Occipital lobe (tissue), 2 donors: Measurements from ENCODE around the gene KCTD20. TPM values are rescaled to one million over a fixed set of nuclear protein-coding genes. Genes with fewer than 3 reads are reported as not detected.
"Not testable (repeated sequence)": the region's sequence is repeated elsewhere in the genome, so short reads cannot be mapped to it uniquely, and the experiment has no call there.

Experiments
- DNase-seq: peaks from one replicate; lab custom pipeline; 2025; lab: John Stamatoyannopoulos, UW
- total RNA-seq: library from RNA; depleted of rRNA; stranded (reverse); fragments of >200 nt; gene quantifications from one replicate; pipeline ENCODE4 v1.2.3, GENCODE V29; 2014

Gene KCTD20
- total RNA-seq, 1 donor from 2014 or later = 79.9 TPM

DNA sequence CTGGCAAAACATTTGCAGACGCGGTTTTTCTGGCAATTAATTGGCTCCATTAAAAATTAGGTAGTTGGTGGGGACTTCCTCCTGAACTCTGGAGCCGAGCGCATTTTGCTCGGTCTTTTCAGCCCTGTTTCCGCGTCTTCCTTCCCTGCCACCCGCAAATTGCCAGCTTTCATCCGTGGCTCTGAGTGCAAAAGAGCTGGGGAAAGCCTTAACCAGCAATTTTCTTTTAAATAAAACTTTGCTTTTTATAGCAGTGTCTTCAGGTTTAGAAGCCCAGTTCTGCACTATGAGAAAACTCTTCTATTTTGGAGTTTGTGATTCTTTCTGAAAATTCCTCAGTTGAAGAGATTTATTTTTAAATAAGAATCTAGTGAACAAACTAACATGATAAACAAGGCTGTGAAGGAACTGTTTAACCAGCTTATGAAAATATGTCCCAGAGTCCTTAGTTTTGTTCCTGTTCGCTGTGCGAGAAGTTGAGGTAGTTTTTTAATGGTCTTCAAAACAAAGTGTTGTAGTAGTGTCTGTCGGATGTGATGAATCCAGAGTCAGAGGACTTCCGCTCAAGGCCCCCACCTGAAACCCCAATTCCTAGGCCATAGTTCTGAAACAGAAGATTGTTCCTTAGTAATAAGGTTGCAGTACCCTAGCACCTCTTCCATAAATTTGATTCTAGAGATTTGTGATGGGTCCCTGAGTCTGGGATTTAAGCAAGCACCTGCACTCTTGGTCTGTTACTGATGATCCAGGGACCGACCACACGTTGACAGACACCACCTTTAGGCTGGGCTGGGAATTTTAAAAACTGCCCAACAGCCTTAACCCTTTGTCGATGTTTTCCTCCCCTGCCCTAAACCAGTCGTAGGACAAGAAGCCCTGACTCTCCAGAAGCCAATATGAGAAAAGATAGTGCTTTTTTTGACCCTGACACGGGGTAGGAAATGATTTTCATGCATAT lies 950 bp downstream of the KCTD20 start:
- no peak for DNase-seq

DNA sequence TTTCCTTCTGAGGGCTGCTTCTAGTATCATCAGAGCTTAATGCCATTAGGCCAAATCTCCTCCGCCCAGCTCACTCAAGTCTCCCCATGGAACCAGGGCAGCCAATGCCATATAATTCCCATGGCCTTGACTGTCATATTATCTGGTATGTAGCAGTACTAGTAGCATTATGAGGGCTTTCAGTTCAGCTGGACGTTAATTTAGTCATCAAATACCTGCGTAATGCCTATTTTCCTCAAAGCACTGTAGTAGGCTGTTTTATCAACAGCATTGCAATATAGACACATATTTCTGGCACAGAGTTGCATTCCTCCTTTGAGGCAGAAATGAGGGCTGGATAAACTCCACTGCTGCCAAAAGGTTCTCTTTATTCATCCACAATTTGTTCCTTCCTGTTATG lies 1.7 kb downstream of the KCTD20 start:
- DNase-seq = no peak

DNA sequence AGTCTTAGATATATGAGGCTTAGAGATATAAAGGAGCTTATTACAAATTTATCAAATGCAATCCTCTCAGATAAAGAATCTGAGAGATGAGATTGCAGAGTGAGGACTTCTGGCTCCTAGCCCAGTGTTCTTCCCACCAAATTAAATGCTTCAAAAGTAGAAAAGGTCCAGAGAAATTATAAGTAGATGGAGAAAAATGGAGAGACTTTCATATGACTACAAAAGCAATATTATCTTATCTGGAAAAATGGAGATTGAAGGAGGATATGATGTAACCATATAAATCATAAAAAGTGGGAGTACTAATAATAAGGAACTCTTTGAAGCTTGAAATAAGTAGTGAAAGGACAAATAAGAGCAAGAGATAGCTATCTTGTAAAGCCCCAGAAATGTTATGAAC lies 2.8 kb downstream of the KCTD20 start:
- DNase-seq = no peak

DNA sequence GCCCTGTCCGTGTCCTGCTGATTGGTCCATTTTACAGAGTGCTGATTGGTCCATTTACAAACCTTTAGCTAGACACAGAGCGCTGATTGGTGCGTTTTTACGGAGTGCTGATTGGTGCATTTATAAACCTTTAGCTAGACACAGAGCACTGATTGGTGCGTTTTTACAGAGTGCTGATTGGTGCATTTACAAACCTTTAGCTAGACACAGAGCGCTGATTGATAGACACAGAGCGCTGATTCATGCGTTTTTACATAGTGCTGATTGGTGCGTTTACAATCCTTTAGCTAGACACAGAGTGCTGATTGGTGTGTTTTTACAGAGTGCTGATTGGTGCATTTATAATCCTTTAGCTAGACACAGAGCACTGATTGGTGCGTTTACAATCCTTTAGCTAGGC lies 6.4 kb downstream of the KCTD20 start:
- not testable (repeated sequence) for DNase-seq

DNA sequence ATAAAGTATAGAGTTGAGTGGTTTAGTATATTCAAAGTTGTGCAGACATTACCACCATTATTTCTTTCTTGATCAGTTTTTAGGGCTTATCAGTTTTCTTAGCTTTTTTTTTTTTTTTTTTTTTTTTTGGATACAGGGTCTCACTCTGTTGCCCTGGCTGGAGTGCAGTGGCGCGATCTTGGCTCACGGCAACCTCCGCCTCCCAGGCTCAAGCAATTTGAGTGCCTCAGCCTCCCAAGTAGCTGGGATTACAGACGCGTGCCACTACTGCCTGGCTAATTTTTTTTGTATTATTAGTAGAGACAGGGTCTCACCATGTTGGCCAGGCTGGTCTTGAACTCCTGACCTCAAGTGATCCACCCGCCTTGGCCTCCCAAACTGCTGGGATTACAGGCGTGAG lies 10.1 kb downstream of the KCTD20 start:
- not testable (repeated sequence) for DNase-seq

DNA sequence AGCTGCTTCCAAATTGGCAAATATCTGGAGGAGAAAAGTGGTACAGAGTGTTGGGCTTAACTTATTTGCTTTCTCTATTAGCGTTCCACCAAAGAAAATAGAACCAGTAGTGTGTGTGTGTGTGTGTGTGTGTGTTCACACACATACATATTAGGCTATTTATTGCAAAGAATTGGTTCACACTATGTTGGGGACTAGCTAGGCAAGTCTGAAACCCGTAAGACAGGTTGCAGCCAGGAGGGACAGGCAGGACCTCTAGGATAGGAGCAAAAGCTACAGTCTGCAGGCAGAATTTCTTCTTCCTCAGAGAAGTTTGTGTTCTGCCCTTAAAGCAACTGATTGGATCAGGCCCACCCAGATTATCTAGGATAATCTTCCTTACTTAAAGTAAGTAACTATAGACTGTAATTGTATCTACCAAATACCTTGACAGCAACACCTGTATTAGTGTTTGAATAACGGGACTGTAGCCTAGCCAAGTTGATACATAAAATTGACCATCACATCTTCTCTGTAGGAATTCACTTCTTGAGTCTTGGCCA lies 12.8 kb downstream of the KCTD20 start:
- DNase-seq = no peak

DNA sequence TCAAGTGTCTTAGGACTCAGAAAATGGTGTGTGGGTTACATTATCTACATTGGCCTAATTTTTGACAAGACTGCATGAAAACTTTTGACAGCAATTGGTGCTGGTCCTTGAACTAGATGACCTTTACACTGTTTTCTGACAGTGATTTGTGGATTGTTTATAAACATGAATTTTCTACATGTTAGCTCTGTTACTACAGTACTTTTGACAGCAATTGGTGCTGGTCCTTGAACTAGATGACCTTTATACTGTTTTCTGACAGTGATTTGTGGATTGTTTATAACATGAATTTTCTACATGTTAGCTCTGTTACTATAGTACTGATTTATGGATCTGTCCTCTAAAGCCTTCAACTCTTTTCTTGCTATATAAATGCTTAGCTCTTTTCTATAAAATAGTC lies 16.7 kb downstream of the KCTD20 start:
- DNase-seq = no peak

DNA sequence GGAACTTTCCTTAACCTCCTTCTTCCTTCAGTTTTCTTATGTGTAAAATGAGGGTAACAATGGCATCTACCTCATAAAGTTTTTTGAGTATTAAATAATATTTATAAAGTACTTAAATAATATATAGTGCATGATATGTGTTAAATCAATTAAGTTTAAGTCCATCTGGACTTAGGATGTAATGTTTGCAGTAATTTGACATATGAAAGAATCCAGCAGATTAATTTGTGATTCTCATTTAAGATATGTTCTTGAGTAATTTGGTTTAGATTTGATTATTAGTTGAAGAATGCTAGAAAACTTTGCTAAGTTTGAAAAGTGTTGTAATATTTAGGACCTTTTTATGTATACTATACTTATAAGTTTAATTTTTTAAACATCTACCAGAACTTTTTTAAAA lies 18.1 kb downstream of the KCTD20 start:
- no peak for DNase-seq

DNA sequence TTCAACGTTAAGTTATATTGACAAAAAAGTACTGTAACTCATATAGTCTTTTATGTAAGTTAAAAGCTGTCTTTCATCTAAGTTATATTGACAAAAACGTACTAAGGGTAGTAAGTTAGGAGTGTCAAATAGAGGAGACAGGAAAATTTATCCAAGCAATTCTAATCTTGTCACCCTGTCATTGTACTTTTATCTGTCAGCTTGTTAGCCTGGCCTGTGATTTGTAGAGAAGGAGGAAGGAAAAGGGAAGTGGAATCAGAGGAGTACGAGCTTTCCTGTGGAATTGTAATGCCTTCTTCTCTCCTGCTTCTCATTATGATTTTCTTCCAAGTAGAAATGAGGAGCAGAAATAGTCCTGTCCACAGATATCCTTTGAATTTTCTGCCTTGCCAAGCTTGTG lies 18.8 kb downstream of the KCTD20 start:
- no peak for DNase-seq

DNA sequence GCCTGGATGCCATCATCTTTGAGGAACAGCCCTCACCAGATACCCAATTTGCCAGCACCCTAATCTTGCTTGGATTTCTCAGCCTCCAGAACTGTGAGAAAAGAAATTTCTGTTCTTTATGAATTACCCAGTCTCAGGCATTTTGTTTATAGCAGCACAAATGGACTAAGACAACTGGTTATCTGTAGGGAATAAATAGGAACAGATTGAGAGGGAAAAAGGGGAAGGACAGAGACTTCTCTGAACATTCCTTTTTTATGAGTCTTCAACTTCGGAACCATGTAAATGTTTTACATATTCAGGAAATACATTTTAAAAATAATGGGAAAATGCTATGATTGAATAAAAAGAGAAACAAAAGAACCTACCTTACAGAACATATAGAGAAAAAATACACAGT lies 20.9 kb downstream of the KCTD20 start:
- DNase-seq = no peak

DNA sequence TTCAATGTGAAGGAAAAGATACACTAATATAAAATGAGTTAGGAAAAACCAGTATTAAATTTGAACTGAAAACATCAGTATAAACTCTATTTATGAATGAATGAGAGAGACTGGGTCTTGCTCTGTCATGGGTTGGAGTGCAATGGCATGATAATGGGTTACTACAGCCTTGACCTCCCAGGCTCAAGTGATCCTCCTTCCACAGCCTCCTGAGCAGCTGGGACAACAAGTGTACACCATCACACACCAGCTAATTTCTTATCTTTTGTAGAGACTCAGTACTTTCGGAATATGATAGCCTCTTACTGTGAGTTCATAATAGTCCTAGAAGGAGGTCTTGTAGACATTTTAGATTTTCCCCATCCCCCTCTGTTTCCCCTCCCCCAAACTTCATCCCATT lies 21.4 kb downstream of the KCTD20 start:
- no peak for DNase-seq

DNA sequence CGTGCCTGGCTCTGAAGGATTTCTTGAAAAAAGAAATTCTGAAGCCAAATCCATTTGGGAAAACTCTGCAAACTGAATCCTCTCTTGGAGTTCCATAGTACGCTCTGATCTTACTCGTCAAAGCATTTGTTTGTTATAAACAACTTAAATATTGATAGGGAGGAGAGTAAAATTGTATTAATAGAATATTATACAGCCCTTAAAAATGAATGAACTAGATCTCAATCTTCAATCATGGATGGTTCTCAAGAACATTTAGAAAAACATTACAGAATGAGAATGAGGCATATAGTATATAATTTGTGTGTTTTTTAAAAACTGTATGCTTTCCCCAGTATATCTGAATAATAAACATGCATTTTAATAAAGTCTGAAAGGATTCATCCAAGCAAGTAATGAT lies 24.8 kb downstream of the KCTD20 start:
- no peak for DNase-seq

DNA sequence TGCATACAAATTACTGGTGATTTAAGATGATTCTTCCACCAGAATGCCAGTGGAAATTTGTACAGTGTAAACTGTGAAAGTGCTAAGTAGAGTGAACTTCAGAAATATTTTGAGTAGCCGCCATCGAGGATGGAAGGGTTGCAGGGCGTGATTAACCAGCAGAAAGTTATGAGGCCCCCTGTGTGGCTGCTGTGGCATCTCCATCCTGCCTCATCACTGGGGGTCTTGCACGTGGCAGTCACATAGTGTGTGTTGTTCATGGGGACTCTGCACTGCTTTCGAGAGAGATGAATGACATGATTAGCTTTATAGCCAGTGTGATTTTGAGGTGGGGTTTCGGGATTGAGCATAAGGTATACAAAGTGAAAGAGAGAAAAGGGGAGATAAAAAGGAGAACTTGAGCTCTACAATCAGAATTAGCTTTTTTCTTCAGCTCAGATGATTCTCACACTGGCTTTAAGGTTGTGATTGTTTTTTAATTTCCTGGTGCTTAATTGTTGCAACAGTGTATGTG lies 26.4 kb downstream of the KCTD20 start:
- DNase-seq = no peak

DNA sequence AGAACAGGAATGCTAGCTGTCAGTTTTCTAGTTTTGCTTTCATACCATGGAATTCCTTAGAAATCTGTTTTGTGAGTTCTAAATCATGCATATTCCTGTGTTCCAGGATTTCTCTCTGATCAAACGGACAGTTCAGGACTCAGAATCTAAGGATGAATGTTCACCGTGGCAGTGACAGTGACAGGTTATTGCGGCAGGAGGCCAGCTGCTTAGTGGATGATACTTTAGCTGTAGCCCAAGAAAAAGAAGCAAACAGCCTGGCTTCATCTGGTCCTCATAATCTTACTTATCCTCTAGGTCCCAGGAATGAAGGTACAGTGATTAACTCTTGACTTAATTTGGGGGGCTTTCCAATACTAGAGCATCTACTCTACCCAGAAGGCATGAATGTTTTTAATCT lies 27.1 kb downstream of the KCTD20 start:
- DNase-seq = no peak

DNA sequence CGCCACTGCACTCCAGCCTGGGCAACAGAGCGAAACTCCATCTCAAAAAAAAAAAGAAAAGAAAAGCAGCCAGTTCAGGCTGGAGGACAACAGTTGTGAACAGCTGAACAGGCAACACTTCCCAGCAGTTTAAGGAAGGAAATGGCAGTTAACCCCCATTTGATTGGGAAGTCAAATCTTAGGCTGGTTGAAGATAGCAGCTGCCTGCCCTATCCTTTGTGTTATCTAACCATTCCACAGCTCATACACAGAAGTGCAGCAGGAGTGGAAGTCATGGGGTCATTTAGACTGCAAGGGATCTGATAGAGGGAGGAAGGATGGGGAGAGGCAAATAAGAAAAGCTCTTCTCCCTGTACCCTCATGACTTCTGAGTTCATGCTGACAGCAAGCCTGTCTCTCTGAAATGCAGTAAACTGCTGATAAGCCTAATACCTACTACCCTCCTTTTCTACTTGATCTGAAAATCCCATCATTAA lies 35.3 kb downstream of the KCTD20 start:
- DNase-seq = no peak

DNA sequence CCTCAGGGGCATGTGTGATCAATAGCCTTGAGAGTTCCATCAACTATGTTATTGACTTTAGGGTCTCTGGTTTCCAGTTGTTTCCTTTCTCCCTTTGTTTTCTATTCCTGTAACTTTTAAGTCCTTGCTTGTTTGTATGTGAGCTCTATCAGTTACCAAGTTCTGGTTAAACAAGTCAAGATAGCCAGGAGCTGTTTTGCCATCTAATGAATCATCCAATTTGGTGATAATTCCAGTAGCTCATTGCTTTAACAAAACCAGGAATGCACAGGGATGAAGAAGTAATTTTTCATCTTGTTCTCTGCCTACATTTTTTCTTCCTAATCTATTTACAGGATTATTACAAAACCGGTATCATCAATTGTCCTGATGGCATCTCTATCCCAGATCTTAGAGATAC lies 36.5 kb downstream of the KCTD20 start:
- DNase-seq = no peak

DNA sequence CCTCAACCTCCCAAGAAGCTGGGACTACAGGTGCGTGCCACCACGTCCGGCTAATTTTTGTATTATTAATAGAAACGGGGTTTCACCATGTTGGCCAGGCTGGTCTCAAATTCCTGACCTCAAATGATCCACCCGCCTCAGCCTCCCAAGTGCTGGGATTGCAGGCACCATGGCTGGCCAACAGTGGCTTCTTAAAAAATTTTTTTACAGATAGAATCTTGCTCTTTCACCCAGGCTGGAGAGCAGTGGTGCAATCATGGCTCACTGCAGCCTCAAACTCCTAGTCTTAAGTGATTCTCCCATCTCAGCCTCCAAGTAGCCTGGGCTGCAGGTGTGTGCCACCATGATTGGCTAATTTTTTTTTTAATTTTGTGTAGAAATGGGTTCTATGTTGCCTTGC lies 40.5 kb downstream of the KCTD20 start:
- DNase-seq = not testable (repeated sequence)

DNA sequence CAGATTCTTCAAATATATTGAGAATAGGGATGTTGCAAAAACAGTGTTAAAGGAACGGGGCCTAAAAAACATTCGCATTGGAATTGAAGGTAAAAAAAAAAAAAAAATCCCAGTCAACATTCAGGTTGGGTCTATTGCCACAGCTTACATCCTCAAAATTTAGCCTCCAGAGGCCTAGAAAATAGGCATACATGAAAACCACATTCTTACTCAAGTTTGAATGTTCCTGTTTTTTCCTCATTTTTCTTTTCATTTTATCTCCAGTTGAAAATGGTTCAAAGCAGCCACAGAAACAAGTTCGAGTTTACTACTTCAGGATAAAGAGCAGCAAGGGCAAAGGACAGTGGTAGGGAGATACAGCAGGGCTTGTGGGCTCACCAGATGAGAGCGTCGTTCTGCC lies 41.9 kb downstream of the KCTD20 start:
- DNase-seq = no peak

DNA sequence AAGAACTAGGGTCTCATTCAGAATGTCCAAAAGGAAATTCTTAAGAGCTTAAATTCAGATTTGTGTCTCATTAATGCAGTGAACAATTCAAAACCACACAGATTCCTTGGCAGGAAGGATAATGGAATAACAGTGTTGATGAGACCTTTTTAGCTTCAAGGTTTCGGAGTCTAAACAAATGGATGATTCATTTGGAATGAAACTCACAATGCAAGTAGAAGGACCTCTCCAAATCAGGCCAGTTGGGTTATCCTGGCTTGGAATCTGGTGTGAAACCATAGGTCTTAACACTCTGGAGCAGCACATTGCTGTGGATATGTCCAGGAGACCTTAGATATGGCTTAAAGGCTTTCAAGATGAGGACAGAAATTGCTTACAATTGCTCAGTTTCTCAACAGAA lies 44.9 kb downstream of the KCTD20 start:
- no peak for DNase-seq

DNA sequence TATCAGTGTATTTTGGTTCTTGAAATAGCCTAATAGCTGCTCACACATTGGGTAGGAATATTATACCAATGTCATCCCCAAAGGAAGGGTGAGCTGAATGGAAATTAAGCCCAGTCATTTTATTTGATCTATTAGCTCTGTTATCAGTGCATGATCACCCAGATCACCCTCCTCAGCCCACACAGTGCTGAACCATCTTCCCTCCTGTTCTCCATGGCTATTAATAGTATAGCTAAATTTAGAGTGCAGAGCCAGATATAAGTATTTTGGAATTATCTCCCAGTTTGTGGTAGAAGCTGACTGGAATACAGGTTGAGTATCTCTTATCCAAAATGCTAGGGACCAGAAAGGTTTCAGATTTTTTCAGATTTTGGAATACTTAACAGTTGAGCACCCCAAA lies 45.4 kb downstream of the KCTD20 start:
- DNase-seq = no peak

DNA sequence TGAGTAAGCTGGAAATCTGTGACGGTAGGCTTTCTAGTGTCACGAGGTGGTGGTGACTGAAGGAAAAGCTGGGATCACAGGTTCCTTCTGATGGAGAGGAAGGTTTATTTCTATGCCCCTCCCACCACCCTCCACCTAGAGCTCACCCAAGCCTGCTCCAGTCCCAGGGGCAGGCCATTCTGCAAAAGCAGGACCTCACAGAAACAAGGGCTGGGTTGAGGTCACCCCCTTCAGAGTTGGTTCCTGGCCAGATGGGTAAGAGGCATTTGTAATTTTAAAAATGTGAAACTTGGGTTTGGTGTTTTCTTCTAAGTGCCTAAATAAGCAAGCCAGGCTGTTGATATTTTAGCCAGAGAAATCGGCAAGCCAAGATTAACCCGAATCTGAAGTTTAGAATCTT lies 46.6 kb downstream of the KCTD20 start:
- no peak for DNase-seq

DNA sequence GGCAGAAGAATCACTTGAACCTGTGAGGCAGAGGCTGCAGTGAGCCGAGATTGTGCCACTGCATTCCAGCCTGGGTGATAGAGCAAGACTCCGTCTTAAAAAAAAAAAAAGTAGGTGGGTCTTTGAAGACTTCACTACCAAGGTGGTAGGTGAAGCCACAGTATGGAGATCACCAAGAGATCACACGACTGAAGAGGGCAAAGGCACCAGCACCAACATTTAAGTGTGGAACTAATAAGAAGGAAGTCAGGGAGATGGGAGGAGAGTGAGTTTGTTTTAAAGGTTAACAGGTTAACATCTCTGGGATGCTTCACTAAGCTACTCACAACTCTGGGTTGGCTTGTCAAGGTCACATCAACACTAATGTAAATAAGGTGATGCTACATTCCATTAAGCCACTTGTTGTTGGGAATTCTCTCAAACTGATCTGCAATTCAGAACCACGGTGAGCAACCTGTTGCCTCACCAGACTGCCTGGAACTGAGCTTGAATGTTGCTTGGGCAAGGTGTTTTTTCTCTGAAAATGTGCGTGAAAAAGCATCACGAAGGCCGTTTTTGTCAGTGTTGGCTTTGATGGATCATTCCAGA lies 48.7 kb downstream of the KCTD20 start:
- DNase-seq = no peak

DNA sequence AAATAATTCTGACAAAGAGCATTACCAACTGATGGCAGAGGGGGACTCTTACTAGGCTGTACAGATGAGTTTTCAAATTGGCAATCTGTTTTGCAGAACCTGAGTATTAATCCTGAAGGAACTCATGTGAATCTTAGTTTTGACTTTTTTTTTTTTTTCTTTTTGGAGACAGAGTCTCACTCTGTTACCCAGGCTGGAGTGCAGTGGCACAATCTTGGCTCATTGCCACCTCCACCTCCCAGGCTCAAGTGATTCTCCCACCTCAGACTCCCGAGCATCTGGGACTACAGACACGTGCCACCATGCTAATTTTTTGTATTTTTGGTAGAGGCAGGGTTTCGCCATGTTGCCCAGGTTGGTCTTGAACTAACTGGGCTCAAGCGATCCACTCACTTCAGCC lies 49.3 kb downstream of the KCTD20 start:
- DNase-seq = no peak
